ENCODE results near the gene SHMT2.

The SHMT2 gene

DNA sequence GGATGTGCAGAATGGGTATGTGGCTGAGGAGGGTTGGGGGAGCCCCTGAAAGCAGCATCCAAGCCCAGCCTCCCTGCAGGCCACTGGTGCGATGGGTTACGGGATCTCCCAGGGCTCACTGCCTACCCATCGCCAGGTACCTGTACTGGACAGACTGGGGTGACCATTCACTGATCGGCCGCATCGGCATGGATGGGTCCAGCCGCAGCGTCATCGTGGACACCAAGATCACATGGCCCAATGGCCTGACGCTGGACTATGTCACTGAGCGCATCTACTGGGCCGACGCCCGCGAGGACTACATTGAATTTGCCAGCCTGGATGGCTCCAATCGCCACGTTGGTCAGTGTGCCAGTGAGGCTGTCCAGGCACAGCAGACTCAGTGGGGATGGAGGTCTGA, 31.2 kb upstream of the SHMT2 start:
- no peak for DNase-seq (ENCODE audit: low read depth in 2 of 2)

DNA sequence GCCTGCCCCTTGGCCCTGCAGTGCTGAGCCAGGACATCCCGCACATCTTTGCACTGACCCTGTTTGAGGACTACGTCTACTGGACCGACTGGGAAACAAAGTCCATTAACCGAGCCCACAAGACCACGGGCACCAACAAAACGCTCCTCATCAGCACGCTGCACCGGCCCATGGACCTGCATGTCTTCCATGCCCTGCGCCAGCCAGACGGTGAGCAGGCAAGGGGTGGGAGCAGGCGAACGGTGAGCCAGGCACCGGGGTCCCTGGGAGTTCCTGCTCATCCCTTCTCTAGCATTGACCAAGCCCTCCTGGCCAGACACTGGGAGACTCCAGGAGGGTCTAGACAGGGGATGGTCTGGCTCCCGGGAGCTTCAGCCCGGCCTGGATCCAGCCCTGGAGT, 30.3 kb upstream of the SHMT2 start:
- no peak for DNase-seq (ENCODE audit: low read depth in 2 of 2)

DNA sequence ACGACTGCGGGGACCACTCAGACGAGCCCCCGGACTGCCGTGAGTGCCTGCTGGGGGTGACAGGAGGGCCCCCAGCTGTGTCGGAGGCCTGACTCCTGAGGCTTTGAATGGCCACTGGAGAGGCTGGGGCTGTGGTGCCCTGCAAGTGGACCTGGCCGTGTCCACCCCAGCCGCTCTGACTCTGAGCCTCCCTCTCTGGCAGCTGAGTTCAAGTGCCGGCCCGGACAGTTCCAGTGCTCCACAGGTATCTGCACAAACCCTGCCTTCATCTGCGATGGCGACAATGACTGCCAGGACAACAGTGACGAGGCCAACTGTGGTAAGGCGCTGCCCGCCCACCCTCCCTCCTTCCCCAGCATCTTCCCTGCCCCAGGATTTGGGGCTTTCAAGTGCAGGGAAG, 29.0 kb upstream of the SHMT2 start:
- no peak for DNase-seq (ENCODE audit: low read depth in 2 of 2)

DNA sequence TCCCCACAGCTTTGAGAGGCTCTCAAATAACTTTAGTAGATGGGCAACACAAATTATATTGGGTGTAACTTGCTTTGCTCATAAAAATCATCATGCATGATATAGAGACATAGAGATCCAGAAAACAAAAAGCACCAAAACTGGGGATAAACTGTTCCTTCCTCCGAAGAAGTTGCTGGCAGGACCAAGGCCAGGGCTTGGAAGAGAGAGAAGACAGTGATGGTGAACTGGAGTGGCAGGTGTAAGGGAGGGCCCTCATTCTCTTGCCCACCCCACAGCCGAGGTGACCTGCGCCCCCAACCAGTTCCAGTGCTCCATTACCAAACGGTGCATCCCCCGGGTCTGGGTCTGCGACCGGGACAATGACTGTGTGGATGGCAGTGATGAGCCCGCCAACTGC, 28.3 kb upstream of the SHMT2 start:
- DNase-seq (ENCODE audit: low read depth in 2 of 2): no peak

DNA sequence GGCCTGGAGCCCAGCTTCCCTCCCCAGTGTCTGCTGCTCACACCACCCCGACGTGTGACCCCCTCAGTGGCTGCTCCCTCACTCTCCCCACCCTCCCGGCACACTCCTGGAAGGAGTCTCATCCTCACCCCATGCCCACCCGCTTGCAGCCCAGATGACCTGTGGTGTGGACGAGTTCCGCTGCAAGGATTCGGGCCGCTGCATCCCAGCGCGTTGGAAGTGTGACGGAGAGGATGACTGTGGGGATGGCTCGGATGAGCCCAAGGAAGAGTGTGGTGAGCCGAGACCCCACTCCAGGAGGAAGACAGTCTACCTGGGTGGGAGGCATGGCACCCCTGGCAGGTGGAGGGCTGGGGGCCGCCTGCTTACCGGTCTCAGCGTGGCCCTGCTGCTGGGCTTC, 27.9 kb upstream of the SHMT2 start:
- DNase-seq (ENCODE audit: low read depth in 2 of 2): no peak

DNA sequence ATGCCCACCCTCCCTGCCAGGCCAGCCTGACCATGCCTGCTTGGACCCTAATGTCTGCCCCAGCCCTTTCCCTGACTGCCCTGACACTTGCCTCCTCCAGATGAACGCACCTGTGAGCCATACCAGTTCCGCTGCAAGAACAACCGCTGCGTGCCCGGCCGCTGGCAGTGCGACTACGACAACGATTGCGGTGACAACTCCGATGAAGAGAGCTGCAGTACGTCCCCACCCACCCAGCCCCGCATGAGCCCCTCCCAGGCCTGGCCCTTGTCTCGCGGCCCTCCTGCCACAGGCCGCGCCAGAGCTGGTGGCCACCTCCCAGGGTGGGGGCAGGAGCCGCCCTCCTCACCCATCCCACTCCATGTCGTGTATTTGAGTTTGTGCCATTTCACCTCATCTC, 27.2 kb upstream of the SHMT2 start:
- DNase-seq (ENCODE audit: low read depth in 2 of 2): no peak

DNA sequence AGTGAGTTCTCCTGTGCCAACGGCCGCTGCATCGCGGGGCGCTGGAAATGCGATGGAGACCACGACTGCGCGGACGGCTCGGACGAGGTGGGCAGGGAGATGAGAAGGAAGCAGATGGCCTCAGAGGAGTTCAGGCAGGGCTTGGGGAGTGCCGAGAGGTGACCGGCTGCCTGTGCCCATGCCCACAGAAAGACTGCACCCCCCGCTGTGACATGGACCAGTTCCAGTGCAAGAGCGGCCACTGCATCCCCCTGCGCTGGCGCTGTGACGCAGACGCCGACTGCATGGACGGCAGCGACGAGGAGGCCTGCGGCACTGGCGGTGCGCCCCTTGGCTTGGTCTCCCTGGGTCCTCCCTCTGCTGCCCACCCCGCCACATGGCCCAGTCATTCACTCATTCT, 26.3 kb upstream of the SHMT2 start:
- no peak for DNase-seq (ENCODE audit: low read depth in 2 of 2)

DNA sequence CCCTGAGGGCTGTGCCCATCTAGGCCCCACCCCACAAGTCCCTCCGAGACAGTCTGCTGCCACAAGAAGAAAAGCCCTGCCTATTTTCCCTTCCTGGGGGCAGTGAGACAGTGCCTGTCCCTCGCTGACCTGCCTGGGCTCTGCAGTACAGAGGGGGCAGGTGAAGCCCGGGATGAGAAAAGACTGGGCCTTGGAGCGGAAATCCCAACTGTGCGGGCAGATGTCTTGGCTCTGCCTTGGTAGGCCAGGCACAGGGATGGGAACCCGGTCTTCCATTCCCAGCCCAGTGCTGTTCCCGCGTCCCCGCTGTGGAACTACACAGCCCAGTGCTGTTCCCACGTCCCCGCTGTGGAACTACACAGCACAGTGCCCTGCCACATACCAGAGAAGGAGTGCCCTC, 25.7 kb upstream of the SHMT2 start:
- DNase-seq (ENCODE audit: low read depth in 2 of 2): no peak

DNA sequence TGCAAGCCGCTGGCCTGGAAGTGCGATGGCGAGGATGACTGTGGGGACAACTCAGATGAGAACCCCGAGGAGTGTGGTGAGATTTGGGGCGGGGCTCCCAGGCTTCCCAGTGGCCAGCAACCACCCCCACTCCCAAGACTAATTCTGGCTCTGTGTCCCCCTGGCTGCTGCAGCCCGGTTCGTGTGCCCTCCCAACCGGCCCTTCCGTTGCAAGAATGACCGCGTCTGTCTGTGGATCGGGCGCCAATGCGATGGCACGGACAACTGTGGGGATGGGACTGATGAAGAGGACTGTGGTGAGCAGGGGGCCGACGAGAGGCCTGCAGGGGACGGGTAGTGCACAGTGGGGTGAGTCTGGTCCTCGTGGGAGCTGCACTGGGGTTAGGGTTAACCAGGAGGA, 25.1 kb upstream of the SHMT2 start:
- DNase-seq (ENCODE audit: low read depth in 2 of 2): no peak

DNA sequence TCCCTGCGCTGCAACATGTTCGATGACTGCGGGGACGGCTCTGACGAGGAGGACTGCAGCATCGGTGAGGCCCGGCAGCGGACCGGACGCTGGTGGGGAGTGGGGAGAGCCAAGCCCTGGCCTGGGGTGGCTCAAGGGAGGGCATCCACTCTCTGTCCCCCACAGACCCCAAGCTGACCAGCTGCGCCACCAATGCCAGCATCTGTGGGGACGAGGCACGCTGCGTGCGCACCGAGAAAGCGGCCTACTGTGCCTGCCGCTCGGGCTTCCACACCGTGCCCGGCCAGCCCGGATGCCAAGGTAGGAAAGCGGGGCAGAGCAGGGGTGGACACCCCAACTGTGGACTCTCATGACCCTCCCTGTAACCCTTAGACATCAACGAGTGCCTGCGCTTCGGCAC, 24.3 kb upstream of the SHMT2 start:
- no peak for DNase-seq (ENCODE audit: low read depth in 2 of 2)

DNA sequence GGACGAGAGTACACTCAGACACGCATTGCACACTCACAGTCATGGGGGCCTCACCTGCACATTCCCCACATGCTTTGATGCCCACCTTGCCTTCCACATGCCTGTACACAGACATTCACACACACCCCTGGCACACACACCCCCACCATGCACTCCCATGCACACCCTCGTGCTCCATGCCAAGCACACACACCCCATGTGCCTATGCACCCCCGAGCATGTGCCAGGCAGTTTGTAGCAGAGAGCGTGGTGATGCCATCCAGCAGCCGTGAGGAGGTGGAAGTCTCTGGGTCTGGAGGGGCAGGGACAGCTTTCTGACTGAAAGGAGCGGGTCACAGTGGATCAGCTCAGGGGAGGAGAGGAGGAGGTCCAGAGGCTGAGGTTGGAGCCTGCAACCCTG, 23.6 kb upstream of the SHMT2 start:
- no peak for DNase-seq (ENCODE audit: low read depth in 2 of 2)

DNA sequence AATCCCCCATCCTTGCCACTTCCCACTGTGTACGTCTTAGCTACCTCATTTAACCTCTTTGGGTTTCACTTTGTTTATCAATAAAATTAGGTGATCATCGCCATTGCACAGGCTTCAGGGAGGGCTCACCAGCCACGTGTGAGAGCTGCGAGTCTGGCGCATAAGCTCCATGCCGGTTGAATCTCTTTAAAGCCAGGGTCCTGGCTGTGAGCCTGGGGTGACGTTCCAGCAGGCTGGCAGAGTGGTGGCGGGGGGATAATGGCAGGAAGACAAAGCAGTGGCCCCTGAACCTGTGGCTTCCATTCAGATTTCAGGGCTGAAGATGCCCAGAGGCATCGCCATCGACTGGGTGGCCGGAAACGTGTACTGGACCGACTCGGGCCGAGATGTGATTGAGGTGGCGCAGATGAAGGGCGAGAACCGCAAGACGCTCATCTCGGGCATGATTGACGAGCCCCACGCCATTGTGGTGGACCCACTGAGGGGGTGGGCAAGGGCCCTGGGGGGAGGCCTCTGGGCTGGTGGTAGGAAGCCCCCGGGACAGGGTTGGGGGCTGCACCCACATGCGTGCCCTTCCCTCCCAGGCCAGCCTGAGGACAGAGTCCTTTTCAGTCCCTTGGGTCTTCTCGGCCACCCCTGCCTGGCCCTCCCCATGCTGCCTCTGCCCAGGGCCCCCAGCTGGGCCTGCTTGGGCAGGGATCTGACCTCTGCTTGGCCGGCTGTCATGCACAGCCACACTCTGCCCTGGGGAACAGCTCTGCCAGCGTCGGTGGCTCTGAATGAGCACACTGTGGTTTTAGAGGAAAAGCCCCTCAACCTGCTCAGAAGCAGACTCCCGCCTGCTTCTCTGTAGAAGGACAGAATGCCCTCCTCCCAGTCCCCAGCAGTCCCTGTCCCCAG, 21.5 kb upstream of the SHMT2 start:
- DNase-seq (ENCODE audit: low read depth in 2 of 2): no peak

DNA sequence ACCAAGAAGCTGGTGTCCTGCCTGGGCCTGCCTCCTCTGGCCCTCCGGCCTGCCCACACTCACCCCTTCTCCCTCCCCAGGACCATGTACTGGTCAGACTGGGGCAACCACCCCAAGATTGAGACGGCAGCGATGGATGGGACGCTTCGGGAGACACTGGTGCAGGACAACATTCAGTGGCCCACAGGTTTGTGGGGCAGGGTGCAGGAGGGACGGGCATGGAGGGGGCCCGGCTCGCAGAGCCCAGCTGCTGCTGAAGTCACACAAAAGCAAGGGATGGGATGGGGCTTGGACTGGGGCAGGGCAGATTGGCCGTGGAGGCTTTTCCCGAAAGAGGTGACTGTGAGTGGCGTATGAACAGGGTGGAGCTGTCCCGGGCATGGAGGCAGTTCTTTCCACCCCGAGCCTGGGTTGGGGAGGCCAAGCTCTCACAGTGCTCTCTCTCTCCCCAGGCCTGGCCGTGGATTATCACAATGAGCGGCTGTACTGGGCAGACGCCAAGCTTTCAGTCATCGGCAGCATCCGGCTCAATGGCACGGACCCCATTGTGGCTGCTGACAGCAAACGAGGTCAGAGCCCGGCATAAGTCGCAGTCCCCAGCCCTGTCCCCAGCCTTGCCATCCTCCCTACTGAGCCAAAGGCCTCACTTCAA, 20.8 kb upstream of the SHMT2 start:
- no peak for DNase-seq (ENCODE audit: low read depth in 2 of 2)

DNA sequence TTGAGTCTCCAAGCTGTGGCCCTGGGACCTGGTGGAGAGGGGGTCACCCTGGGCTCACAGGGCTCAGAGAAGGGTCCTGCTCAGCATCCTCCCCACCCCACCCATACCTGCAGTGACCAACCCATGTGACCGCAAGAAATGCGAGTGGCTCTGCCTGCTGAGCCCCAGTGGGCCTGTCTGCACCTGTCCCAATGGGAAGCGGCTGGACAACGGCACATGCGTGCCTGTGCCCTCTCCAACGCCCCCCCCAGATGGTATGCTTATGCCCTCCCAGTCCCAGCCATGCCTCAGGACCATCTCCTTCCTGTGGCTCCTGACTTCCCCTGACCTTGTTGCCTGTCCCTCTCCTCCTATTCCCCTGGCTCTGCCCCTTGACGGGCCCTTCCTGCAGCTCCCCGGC, 19.6 kb upstream of the SHMT2 start:
- no peak for DNase-seq (ENCODE audit: low read depth in 2 of 2)

DNA sequence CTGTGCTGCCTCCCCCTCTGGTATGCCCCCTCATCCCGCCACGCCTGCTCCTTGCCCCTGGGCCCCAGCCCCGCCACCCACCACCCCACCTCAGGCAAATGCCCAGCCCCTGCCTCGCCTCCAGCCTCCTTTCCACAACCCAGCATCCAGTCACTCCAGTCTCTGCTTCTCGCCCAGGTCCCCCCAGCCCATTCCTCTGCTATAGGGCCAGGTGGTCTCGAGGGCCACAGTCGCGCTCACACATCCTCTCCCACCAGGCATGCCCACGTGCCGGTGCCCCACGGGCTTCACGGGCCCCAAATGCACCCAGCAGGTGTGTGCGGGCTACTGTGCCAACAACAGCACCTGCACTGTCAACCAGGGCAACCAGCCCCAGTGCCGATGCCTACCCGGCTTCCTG, 19.1 kb upstream of the SHMT2 start:
- no peak for DNase-seq (ENCODE audit: low read depth in 2 of 2)

DNA sequence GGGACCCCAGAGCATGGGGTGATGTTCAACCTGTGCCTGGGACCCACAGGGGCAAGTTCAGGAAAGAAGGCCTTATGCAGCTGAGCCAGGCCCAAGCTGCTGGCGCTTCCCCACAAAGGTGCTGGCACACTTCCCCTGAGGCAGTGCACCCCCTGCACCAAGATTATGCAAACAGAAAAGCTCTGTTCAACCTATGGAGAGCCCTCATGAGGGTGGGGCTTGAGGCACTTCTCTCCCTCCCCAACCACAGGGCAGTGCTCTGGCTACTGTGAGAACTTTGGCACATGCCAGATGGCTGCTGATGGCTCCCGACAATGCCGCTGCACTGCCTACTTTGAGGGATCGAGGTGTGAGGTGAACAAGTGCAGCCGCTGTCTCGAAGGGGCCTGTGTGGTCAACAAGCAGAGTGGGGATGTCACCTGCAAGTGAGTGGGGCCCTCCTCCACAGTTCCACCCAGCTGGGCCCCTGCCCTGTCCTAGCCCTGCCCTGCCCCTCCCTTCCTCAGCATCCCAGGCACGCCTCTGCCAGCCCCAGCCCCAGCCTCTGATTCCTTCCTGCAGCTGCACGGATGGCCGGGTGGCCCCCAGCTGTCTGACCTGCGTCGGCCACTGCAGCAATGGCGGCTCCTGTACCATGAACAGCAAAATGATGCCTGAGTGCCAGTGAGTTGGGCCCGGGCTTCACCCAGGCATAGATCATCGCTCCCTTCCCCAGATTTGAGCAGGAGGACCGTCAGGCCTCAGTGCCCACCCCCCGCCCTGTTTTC, 18.4 kb upstream of the SHMT2 start:
- DNase-seq (ENCODE audit: low read depth in 2 of 2): no peak

DNA sequence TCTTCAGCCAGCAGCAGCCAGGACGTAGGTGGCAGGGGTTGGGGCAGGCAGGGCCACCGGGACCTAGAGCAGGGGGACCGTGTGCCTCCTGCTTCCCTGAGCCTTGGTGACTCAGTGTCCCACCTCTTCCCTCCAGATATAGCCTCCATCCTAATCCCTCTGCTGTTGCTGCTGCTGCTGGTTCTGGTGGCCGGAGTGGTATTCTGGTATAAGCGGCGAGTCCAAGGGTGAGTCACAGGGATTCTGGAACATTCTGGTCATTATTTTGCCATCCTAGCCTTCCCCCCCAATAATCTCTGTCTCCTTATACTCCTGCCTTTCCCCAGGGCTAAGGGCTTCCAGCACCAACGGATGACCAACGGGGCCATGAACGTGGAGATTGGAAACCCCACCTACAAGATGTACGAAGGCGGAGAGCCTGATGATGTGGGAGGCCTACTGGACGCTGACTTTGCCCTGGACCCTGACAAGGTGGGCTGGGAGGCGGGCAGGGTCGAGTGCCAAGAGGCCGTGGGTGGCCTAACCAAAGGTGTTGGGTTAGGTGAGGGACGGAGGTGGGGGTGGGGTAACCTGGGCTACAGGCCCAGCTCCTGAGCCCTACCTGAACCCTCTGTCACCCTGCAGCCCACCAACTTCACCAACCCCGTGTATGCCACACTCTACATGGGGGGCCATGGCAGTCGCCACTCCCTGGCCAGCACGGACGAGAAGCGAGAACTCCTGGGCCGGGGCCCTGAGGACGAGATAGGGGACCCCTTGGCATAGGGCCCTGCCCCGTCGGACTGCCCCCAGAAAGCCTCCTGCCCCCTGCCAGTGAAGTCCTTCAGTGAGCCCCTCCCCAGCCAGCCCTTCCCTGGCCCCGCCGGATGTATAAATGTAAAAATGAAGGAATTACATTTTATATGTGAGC, 17.5 kb upstream of the SHMT2 start:
- no peak for DNase-seq (ENCODE audit: low read depth in 2 of 2)

DNA sequence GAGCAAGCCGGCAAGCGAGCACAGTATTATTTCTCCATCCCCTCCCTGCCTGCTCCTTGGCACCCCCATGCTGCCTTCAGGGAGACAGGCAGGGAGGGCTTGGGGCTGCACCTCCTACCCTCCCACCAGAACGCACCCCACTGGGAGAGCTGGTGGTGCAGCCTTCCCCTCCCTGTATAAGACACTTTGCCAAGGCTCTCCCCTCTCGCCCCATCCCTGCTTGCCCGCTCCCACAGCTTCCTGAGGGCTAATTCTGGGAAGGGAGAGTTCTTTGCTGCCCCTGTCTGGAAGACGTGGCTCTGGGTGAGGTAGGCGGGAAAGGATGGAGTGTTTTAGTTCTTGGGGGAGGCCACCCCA, 16.8 kb upstream of the SHMT2 start:
- DNase-seq (ENCODE audit: low read depth in 2 of 2): no peak

DNA sequence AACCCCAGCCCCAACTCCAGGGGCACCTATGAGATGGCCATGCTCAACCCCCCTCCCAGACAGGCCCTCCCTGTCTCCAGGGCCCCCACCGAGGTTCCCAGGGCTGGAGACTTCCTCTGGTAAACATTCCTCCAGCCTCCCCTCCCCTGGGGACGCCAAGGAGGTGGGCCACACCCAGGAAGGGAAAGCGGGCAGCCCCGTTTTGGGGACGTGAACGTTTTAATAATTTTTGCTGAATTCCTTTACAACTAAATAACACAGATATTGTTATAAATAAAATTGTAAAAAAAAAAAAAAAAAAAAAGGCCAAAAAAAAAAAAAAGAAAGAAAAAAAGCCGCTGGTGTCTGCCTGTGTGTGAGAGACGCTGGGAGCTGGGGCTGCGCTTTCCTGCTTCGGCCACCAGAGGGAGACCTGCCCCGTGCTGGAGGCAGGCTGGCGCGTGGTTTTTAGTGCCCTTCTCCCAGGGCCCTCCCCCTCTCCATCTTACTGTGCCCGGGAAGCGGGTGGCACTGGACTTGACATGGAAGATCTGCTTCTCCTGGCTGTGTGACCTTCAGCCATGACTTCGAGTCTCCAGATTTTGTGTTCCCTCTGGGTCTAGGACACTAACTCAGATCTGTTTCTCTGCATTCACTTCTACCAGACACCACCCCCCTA, 16.3 kb upstream of the SHMT2 start:
- peak; percentile 73 to 81 for DNase-seq (ENCODE audit: low read depth in 2 of 2)

DNA sequence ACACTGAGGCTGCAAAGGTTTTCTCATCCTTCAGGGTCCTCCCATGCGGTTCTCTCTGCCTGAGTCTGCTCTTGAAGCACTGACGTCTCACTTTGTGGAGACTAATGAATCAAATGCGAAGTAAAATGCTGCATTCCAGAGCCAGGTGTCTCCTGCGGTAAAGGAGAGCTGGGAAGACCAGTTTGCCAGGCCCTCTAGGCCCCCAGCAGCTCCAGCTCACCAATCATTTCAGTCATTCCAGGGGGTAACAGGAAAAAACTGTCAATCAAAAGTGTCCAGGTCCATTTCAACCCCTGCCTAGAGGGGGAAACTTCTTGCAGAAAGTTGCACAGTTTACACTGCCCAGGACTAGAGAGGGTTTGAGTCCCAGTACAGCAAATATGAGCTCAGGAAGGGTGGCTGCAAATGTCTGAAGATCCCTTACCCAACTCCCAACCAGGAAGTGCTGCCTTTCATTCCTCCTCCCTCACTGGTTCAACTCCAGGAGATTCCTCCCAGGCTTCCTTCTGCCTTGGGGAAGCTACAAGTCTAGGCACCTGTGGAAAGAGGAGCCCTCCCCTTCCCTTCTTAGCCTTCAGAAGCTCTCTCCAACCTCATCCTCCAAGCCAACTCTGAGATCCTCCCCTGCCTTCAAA, 15.6 kb upstream of the SHMT2 start:
- DNase-seq (ENCODE audit: low read depth in 2 of 2): no peak

DNA sequence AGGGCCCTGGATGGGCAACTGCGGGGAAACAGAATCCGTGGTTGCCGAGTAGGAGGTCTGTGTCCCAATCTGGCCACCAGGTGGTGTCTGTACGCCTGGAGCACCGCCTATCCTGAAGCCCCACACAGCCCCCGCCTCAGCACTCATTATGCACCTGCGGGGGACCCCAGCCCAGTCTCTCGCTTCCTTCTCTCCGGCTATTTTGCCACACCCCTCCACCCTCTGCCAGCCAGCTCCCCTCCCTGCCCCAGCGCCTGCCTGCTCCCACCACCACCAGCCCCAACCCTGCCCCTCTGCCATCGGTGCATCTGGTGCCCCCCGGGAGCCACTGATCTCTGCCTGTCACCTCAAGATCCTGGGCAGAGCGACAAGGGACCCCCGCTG, 15.1 kb upstream of the SHMT2 start:
- peak; percentile 50 to 51 for DNase-seq (ENCODE audit: low read depth in 2 of 2)

Data from activated CD4-positive, alpha-beta T cell treated with anti-CD3 and anti-CD28 coated beads for 24 hours (primary cell).